Jurkat, Clone E6-1 (cell line): ENCODE results near the gene PLAAT2.

Source experiments
- DNase-seq: peaks from one replicate; pipeline ENCODE4 v3.0.0-alpha.2; 2011; ENCODE audit warnings: low read depth, low spot score
- H3K4me3 ChIP-seq: 2 replicates; pipeline ENCODE4 v1.5.1; 2011; ENCODE audit warnings: mild to moderate bottlenecking, low read length, control low read depth, moderate library complexity

PLAAT2 gene

DNA sequence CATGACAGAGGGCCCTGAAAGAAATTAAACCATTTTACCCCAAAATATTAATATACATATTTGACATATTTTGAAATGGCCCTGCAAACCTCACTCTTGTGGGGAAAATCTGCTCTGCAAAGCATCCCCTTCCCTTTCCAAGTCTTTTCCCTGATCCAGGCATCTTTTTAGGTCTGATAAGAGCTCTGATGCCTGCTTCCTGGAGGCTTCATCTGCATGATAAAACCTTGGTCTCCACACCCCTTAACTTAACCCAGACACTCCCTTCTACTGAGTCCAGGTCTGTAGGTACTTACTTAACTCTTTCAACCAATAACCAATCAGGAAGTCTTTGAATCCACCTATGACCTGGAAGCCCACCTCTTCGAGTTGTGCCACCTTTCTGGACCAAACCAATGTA, 59.1 kb downstream of the PLAAT2 start:
- DNase-seq: no peak
- H3K4me3 ChIP-seq: no peak overlapping the region

DNA sequence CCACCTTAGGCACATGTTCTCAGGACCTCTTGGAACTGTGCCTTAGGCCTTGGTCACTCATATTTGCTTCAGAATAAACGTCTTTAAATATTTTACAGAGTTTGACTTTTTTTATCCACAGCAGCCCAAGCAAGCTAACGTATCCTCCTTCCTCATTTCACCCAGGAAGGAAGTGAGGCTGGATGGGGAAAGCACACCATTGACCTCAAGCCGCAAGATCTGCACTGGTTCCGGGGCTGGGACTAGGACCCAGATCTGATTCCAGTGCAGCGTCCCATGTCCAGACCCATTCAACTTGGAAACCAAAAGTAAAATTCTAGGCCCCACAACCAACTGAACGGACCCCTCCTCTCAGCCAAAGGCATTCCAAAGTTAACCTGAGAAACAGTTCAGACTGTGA, 59.7 kb downstream of the PLAAT2 start:
- DNase-seq: no peak

More for the DNA sequence above, 59.7 kb downstream of the PLAAT2 start:
- H3K4me3 ChIP-seq: no peak overlapping the region
